Sciatic nerve (tissue), 2 donors: ENCODE data around the gene IPCEF1. TPM values are rescaled to one million over a fixed set of nuclear protein-coding genes. Genes with fewer than 3 reads are reported as not detected.
"Not testable (repeated sequence)": the region's sequence is repeated elsewhere in the genome, so short reads cannot be mapped to it uniquely, and the experiment has no call there.

Experiments used
- ATAC-seq: fragments of 200-7000 bp; cut with Tn5 transposase; one replicate; pipeline ENCODE4 v1.9.1; 2020; ENCODE audit warnings: mild to moderate bottlenecking, moderate library complexity
- DNase-seq: peaks from one replicate; pipeline ENCODE4 v3.0.0-alpha.2; 2020; ENCODE audit warnings: low spot score
- intact Hi-C: fragments of 100-400 bp; cut with DNase I; formaldehyde crosslinking; loops from one replicate; pipeline ENCODE4 v1.14.2; 2022
- total RNA-seq: library from RNA; stranded (reverse); fragmentation: NEBNext Ultra II Directional; extraction: Animal tissue kit (Norgen Biotek cat#: 25700); gene quantifications from one replicate; pipeline ENCODE4 v1.2.1, GENCODE V29; 2021
- donor health status: DM: no; HTN: no; CAD: no.
- donor health status: DM: no; HTN: no; CAD: no.

Gene IPCEF1
- total RNA-seq, 1 donor from 2014 or later, result 5.0 TPM

DNA sequence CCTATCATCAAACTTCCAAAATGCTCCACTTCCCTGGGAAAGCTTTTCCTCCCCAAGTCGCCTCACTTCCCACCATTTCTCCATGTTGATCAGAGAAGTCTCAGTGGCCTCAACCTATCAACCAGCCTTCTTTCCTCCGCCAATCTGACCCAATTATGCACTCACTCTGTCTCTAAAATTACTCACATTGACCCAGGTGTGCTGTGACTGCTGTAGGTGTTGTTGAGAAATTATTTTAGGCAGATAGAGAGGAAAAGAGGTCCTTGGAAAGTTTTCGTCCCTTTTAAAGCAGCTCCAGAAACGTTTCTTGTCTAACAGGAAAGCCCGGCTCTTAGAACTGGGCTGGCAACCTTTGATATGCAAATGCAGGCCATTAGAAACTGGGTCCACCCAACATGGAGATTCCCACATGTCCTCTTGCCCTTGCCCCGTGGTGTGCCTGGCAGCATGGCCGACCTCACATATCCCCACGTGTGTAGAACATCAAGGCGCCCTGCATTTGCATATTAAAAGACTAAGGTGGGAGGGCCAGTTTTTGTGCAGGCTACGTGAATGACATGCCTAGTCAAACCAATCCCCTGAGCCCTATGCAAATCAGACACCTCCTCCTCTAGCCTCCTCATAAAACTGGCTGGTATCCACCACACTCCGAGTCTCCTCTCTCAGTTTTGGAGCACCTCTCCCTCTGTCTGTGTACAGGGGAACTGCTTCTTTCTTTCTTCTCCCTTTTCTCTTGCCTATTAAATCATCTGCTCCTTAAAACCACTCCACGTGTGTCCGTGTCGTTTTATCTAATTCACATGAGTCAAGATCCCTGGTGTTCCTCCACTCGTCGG, 12.9 kb downstream of the IPCEF1 start:
- DNase-seq (no peak), ATAC-seq (no peak)

DNA sequence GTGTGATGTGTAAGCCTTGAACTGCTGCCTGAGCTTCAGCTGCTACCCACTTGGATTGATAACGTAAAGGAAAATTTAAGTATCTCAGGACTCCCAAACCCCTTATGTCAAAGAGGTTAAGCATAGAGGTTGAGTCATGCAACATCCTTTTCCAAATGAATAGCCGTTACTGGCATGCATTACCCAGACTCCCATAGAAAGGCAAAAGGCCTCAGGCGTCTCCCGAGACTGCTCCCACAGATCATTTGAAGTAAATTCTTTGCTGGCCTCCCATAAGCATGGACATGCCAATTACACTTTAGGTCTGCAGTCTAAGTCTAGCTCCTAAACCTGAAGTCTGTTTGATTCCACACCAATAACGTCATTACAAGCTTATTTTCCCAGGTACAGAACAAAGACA, 14.7 kb downstream of the IPCEF1 start:
- DNase-seq (no peak), ATAC-seq (no peak)
- intact Hi-C loops, result no loop called here

More for the DNA sequence above, 12.9 kb downstream of the IPCEF1 start:
- intact Hi-C loops, result no loop called here

DNA sequence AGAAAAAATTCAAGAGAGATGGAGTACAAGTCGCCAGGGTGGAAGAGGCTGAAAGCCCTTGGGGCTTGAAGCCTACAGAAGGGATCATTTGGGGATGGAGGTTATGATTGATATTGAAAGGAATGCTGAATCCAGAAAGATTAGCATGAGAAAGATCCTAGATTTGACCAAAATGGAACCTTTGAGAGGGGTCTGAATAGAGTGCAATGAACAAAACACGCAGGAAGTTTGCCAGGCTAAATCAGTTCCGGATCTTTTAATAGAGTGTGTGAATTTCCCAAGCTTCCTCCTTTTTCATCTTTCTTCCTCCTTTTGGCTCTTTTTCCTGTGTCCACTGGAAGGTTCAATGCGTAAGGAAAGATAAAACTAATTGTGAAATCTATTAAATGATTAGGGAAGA, 15.3 kb downstream of the IPCEF1 start:
- no peak for DNase-seq
- intact Hi-C loops, result no loop called here
- no peak for ATAC-seq

GRCh38 chr6:154337406-154338005, 19.1 kb downstream of the IPCEF1 start:
- DNase-seq, result no peak
- no peak for ATAC-seq
- intact Hi-C loops, result no loop called here

- ATAC-seq, intact Hi-C loops, DNase-seq: not testable (repeated sequence)
These were observed 22.5 kb downstream of the IPCEF1 start for GRCh38 chr6:154334147-154334546.

DNA sequence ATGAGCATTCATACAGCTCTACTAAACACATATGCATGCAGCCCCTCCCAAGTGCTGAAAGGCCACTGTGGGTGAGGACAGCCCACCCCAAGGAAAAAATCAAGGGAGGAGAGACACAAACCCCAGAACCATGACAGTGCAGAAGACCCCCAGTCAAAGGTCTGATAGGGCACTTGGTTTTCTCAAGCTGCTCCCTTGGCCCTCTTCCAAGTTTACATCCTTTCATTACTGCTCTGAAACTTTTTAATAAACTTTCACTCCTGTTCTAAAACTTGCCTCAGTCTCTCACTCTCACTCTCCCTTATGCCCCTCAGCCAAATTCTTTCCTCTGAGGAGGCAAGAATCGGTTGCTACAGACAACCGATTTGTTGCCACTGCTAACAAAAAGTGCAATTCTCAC, 24.9 kb downstream of the IPCEF1 start:
- intact Hi-C loops, result no loop called here
- no peak for ATAC-seq

GRCh38 chr6:154329350-154330170, 27.0 kb downstream of the IPCEF1 start:
- ATAC-seq (peak; percentile 22), DNase-seq (no peak)
- intact Hi-C loops, result no loop called here

More for the DNA sequence above, 24.9 kb downstream of the IPCEF1 start:
- DNase-seq, result no peak

DNA sequence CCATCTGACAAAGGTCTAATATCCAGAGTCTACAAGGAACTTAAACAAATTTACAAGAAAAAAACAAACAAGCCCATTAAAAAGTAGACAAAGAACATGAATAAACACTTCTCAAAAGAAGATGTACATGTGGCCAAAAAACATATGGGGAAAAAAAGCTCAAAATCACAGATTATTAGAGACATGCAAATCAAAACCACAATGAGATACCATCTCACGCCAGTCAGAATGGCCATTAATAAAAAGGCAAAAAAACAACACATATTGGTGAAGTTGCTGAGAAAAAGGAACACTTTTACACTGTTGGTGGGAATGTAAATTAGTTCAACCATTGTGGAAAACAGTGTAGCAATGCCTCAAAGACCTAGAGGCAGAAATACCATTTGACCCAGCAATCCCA, 29.3 kb downstream of the IPCEF1 start:
- DNase-seq, intact Hi-C loops, ATAC-seq: not testable (repeated sequence)

GRCh38 chr6:154325142-154325541, 31.5 kb downstream of the IPCEF1 start:
- intact Hi-C loops, result no loop called here
- DNase-seq, result no peak
- ATAC-seq, result no peak

DNA sequence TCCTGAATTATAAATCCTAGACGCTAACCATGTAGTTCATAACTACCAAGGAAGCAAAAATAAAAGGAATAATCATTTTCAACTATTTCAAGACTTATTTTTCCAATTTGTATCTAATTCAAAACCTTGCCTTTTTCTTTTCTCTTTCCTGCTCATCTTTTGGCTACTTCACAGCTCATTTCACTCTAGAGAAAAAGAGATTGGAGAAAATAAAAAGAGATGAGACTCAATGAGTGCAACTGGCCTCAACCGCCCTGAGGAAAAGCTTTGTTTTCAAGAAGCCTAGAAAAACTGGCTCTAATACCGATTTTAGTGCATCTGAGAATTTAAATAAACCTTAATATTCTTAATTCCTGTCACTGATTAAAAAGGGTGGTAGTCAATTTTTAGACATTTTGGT, 36.4 kb downstream of the IPCEF1 start:
- DNase-seq, result no peak
- intact Hi-C loops, result no loop called here
- no peak for ATAC-seq

GRCh38 chr6:154319231-154319858, 37.3 kb downstream of the IPCEF1 start:
- intact Hi-C loops, result no loop called here
- DNase-seq (no peak), ATAC-seq (peak; percentile 51)

GRCh38 chr6:154318721-154319120, 37.9 kb downstream of the IPCEF1 start:
- DNase-seq (no peak), ATAC-seq (no peak)
- intact Hi-C loops, result no loop called here

GRCh38 chr6:154316131-154316530, 40.5 kb downstream of the IPCEF1 start:
- ATAC-seq, result no peak
- DNase-seq, result no peak
- intact Hi-C loops, result no loop called here

GRCh38 chr6:154314084-154314483, 42.5 kb downstream of the IPCEF1 start:
- DNase-seq (no peak), ATAC-seq (no peak)
- intact Hi-C loops, result no loop called here

- intact Hi-C loops, result no loop called here
- no peak for ATAC-seq
- DNase-seq, result no peak
These were observed 47.6 kb downstream of the IPCEF1 start for GRCh38 chr6:154308986-154309385.

- DNase-seq (no peak), ATAC-seq (no peak)
- intact Hi-C loops, result no loop called here
These were observed 48.7 kb downstream of the IPCEF1 start for GRCh38 chr6:154307696-154308425.

DNA sequence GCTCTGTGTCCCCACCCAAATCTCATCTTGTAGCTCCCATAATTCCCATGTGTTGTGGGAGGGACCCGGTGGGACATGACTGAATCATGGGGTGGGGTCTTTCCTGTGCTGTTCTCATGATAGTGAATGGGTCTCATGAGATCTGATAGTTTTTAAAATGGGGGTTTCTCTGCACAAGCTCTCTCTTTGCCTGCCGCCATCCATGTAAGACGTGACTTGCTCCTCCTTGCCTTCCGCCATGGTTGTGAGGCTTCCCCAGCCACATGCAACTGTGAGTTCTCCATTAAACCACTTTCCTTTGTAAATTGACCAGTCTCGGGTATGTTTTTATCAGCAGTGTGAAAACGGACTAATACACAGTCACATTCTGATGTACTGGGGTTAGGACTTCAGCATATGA, 49.5 kb downstream of the IPCEF1 start:
- DNase-seq, ATAC-seq, intact Hi-C loops: not testable (repeated sequence)

GRCh38 chr6:154306696-154307095, 49.9 kb downstream of the IPCEF1 start:
- intact Hi-C loops, result no loop called here
- no peak for ATAC-seq
- DNase-seq, result no peak

DNA sequence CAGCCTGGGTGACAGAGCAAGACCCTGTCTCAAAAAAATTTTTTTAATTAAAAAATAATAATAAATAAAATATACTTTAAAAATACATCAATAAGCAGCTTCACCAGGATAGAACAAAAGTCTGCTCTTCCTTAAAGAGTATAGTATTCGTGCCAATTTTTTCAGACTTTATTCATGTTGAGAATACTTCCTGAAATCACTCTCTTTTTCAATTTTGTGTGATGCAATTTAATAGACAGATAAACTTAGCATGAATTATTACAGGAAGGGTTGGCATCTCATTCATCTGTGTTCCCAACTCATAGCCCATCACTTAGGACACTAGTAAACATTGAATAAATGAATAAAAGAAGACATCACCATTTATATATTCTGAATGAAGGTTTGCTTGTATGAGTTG, 52.4 kb downstream of the IPCEF1 start:
- intact Hi-C loops, result no loop called here
- ATAC-seq (no peak), DNase-seq (no peak)
